ENCODE results near the gene RPN1.
"Not testable (repeated sequence)": the region's sequence is repeated elsewhere in the genome, so short reads cannot be mapped to it uniquely, and the experiment has no call there.

RPN1 gene

DNA sequence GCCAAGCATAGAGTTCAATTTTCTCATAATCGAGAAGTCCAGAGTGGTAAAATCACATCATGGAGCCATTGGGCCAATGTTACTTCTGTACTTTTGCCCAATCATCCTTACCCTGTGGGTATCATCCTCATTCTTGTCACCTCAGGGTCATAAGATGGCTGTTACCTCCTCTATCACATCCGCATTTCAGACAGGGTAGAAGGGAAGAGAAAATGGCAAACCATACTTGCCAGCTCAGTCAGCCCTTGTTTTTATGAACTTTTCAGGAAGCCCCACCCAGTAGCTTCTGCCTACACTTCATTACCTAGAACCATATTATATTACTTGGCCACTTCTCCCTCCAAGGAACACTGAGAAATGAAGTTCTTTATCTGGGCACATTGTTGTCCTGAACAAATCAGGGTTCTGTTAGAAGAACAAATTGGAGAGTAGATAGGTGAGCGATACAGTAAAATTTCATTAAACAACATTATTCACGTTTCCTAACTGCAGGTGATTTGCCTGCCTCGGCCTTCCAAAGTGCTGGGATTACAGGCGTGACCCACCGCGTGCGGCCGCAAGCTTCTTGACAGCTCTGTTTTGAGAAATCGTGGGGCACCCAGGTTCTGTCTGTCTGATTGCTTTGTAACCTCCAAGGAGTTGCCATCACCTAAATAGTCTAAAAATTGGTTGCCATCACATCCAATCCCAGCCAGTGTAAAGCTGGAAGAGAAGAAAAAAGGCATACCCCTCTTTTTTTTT is 34.5 kb upstream of the RPN1 start:
- H3K4me1 ChIP-seq (ENCODE audit: control extremely low read depth in 1 of 4, control insufficient read depth in 4 of 4, insufficient read depth in 4 of 4, low read length in 3 of 4): peaks cover 14 to 44% (median 34%) of the 10 kb centered on the region in 4 experiments
- no peak overlapping the region for H3K4me3 ChIP-seq (ENCODE audit: control insufficient read depth in 1 of 7, extremely low read depth in 1 of 7, insufficient read depth in 4 of 7, low read depth in 2 of 7, low read length in 6 of 7)
- no peaks in the 10 kb centered on the region for H3K9me3 ChIP-seq (ENCODE audit: control extremely low read depth in 1 of 5, control insufficient read depth in 4 of 5, insufficient read depth in 2 of 5, low read depth in 1 of 5, low read length in 4 of 5)
- no peak for DNase-seq
- ChIA-PET POLR2A (no interaction called here), CTCF (interaction anchor here (0.8 to 1.8 kb wide), 8 partner anchors 12 to 190 kb away, joined by 3 to 5 read pairs (median 3); no protein-coding TSS in a partner anchor)
- no peak overlapping the region for H3K27ac ChIP-seq (ENCODE audit: insufficient read depth in 1 of 2, low read depth in 1 of 2, low read length in 2 of 2, poor library complexity in 1 of 2, severe bottlenecking in 2 of 2)
- H3K27me3 ChIP-seq (replicated peaks in 2 of 5; ENCODE audit: control insufficient read depth in 4 of 5, insufficient read depth in 5 of 5, low read length in 4 of 5): no peaks in the 10 kb centered on the region
- 100% methylated on average over 2 of the region's 11 CpGs for WGBS (ENCODE audit: insufficient coverage)
- no peaks in the 10 kb centered on the region for H3K36me3 ChIP-seq (ENCODE audit: control insufficient read depth in 4 of 4, insufficient read depth in 4 of 4, low read length in 3 of 4)

DNA sequence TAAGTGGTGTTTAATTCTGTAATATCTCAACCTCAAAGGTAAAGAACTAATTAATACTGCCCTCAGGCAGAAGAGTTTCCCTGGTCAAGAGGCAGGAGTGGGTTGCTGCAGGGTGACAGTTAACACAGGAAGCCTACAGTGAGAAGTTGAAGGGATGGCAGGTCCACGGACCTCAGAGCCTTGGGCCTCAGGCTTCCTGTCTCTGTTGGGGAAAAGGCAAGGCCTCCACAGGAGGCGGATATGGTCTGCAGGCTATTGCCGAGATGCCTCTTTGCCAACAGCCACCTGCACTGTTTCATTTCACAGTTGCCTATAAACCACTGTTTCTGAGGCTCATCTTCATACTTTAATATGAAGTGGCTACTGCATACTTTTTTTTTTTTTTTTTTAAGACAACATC is 33.3 kb upstream of the RPN1 start:
- Histone ChIP-seq H3K36me3 (ENCODE audit: control insufficient read depth in 4 of 4, insufficient read depth in 4 of 4, low read length in 3 of 4) (no peaks in the 10 kb centered on the region), H3K4me3 (ENCODE audit: control insufficient read depth in 1 of 7, extremely low read depth in 1 of 7, insufficient read depth in 4 of 7, low read depth in 2 of 7, low read length in 6 of 7) (peak overlapping the region in 1 of 7 experiments; percentile 48), H3K9me3 (ENCODE audit: control extremely low read depth in 1 of 5, control insufficient read depth in 4 of 5, insufficient read depth in 2 of 5, low read depth in 1 of 5, low read length in 4 of 5) (no peaks in the 10 kb centered on the region), H3K27me3 (replicated peaks in 2 of 5; ENCODE audit: control insufficient read depth in 4 of 5, insufficient read depth in 5 of 5, low read length in 4 of 5) (no peaks in the 10 kb centered on the region), H3K4me1 (ENCODE audit: control extremely low read depth in 1 of 4, control insufficient read depth in 4 of 4, insufficient read depth in 4 of 4, low read length in 3 of 4) (peaks cover 14 to 56% (median 41%) of the 10 kb centered on the region in 4 experiments), H3K27ac (ENCODE audit: insufficient read depth in 1 of 2, low read depth in 1 of 2, low read length in 2 of 2, poor library complexity in 1 of 2, severe bottlenecking in 2 of 2) (peak overlapping the region in 1 of 2 experiments; percentile 58)
- CTCF ChIA-PET: interaction anchor here (1.4 kb wide), 1 partner anchor 188 kb away, joined by 3 read pairs; no protein-coding TSS in a partner anchor
- POLR2A ChIA-PET: interaction anchor here (0.5 kb wide), 1 partner anchor 96 kb away, joined by 5 read pairs; no protein-coding TSS in a partner anchor
- DNase-seq: peak in 2 of 3 donors; percentile 73 to 80
- 0% methylated on average over 1 of the region's 3 CpGs for WGBS (ENCODE audit: insufficient coverage)

DNA sequence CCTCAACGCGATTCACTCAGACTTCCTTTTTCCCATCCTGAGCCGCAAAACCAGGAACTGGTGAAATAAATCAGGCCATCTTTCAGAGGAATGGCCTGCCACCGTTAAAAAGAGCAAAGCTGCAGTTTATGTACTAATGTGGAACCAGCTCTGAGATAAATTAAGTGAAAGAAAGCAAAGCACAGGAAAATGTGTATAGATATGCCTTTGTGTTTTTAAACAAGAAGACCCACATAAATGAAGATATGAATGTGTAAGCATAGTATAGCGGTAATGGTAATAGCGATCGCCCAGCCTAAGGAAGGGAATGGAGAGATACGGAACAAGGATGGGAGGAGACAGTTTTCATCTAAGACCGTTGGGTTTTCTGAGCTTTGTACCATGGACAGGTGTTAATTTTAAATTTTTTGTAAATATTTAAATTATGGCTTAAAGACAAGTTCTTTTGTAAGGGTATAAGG is 30.8 kb upstream of the RPN1 start:
- peak overlapping the region; percentile 58 to 90 (median 69) for H3K4me3 ChIP-seq (ENCODE audit: control insufficient read depth in 1 of 7, extremely low read depth in 1 of 7, insufficient read depth in 4 of 7, low read depth in 2 of 7, low read length in 6 of 7)
- H3K9me3 ChIP-seq (ENCODE audit: control extremely low read depth in 1 of 5, control insufficient read depth in 4 of 5, insufficient read depth in 2 of 5, low read depth in 1 of 5, low read length in 4 of 5): no peaks in the 10 kb centered on the region
- no peaks in the 10 kb centered on the region for H3K27me3 ChIP-seq (replicated peaks in 2 of 5; ENCODE audit: control insufficient read depth in 4 of 5, insufficient read depth in 5 of 5, low read length in 4 of 5)
- peaks cover 14 to 65% (median 42%) of the 10 kb centered on the region in 4 experiments for H3K4me1 ChIP-seq (ENCODE audit: control extremely low read depth in 1 of 4, control insufficient read depth in 4 of 4, insufficient read depth in 4 of 4, low read length in 3 of 4)
- H3K27ac ChIP-seq (ENCODE audit: insufficient read depth in 1 of 2, low read depth in 1 of 2, low read length in 2 of 2, poor library complexity in 1 of 2, severe bottlenecking in 2 of 2): peak overlapping the region; percentile 80 to 92
- DNase-seq: no peak
- no peaks in the 10 kb centered on the region for H3K36me3 ChIP-seq (ENCODE audit: control insufficient read depth in 4 of 4, insufficient read depth in 4 of 4, low read length in 3 of 4)
- WGBS (ENCODE audit: insufficient coverage): 54% methylated on average over 8 of the region's 9 CpGs
- CTCF ChIA-PET: interaction anchor here (0.9 to 3.1 kb wide), 22 partner anchors 16 to 166 kb away, joined by 3 to 26 read pairs (median 7); no protein-coding TSS in a partner anchor
- POLR2A ChIA-PET: interaction anchor here (0.9 to 1.4 kb wide), 5 partner anchors 28 to 209 kb away, joined by 3 to 7 read pairs (median 4); partner anchors contain the start of gene RAB7A

DNA sequence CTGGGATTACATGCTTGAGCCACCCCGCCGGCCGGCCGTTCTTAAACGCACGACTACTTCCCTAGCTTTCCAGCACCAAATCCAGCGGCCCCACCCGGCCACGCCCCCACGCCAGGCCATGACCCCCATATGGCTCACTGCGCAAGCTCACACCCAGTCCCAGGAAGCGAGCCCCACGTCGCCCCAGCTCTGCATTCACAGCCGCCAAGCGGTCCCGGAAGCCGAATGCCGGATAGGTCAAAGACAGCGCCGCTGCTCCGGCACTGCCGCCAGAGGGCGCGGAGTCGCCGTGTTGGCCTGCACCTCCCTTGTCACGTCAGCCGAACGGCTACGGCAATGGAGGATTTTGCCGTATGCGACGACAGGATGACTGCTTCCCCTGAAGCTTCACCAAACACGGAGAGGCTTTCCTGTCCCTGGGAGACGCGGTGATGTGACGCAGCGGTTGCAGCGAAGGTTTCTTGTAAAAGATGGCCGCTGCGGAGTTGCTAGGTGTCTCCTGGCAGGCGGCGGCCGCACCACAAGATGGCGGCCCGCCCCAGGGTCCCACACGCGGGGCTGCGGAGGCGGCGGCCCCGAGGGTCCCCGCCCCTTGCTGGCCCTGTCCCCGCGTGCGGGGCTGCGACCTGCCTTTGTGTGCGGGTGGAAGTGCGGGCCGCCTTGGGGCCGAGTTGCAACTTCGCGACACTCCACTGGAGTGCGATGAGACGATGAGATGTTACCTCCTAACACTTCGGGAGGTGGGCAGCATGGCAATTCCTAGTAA is 30.2 kb upstream of the RPN1 start:
- no peaks in the 10 kb centered on the region for H3K27me3 ChIP-seq (replicated peaks in 2 of 5; ENCODE audit: control insufficient read depth in 4 of 5, insufficient read depth in 5 of 5, low read length in 4 of 5)
- H3K36me3 ChIP-seq (ENCODE audit: control insufficient read depth in 4 of 4, insufficient read depth in 4 of 4, low read length in 3 of 4): no peaks in the 10 kb centered on the region
- ChIA-PET CTCF (interaction anchor here (0.6 to 3.1 kb wide), 40 partner anchors 9 to 166 kb away, joined by 3 to 26 read pairs (median 6); partner anchors contain the start of gene RAB7A), POLR2A (interaction anchor here (0.6 to 1.4 kb wide), 8 partner anchors 27 to 210 kb away, joined by 3 to 7 read pairs (median 4); partner anchors contain the start of gene RAB7A)
- peak overlapping the region; percentile 80 to 92 for H3K27ac ChIP-seq (ENCODE audit: insufficient read depth in 1 of 2, low read depth in 1 of 2, low read length in 2 of 2, poor library complexity in 1 of 2, severe bottlenecking in 2 of 2)
- H3K4me3 ChIP-seq (ENCODE audit: control insufficient read depth in 1 of 7, extremely low read depth in 1 of 7, insufficient read depth in 4 of 7, low read depth in 2 of 7, low read length in 6 of 7): peak overlapping the region; percentile 58 to 90 (median 69)
- peak; percentile 97 to 99 (median 98) for DNase-seq
- H3K9me3 ChIP-seq (ENCODE audit: control extremely low read depth in 1 of 5, control insufficient read depth in 4 of 5, insufficient read depth in 2 of 5, low read depth in 1 of 5, low read length in 4 of 5): no peaks in the 10 kb centered on the region
- WGBS (ENCODE audit: insufficient coverage): under 1% methylated on average over 60 of the region's 67 CpGs
- H3K4me1 ChIP-seq (ENCODE audit: control extremely low read depth in 1 of 4, control insufficient read depth in 4 of 4, insufficient read depth in 4 of 4, low read length in 3 of 4): peaks cover 14 to 66% (median 42%) of the 10 kb centered on the region in 4 experiments

DNA sequence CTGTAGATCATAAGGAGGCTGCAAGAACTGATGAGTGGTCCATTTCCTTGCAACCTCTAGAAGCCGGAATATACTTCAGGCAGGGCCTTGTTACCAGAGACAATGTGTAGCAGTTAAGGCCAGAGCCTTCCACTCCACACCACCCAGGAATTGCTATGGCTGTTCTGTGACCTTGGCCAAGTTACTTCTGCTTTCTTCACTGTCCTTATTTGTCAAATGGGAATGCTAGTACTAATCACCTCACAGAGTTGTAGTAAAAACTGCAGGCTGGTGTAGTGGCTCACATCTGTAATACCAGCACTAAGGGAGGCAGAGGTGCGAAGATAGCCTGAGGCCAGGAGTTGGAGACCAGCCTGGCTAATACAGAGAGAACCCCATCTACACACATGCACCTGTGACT is 28.7 kb upstream of the RPN1 start:
- Histone ChIP-seq H3K4me3 (ENCODE audit: control insufficient read depth in 1 of 7, extremely low read depth in 1 of 7, insufficient read depth in 4 of 7, low read depth in 2 of 7, low read length in 6 of 7) (peak overlapping the region in 1 of 7 experiments; percentile 90), H3K27me3 (replicated peaks in 2 of 5; ENCODE audit: control insufficient read depth in 4 of 5, insufficient read depth in 5 of 5, low read length in 4 of 5) (no peaks in the 10 kb centered on the region), H3K36me3 (ENCODE audit: control insufficient read depth in 4 of 4, insufficient read depth in 4 of 4, low read length in 3 of 4) (no peaks in the 10 kb centered on the region), H3K9me3 (ENCODE audit: control extremely low read depth in 1 of 5, control insufficient read depth in 4 of 5, insufficient read depth in 2 of 5, low read depth in 1 of 5, low read length in 4 of 5) (no peaks in the 10 kb centered on the region), H3K27ac (ENCODE audit: insufficient read depth in 1 of 2, low read depth in 1 of 2, low read length in 2 of 2, poor library complexity in 1 of 2, severe bottlenecking in 2 of 2) (no peak overlapping the region), H3K4me1 (ENCODE audit: control extremely low read depth in 1 of 4, control insufficient read depth in 4 of 4, insufficient read depth in 4 of 4, low read length in 3 of 4) (peaks cover 11 to 70% (median 39%) of the 10 kb centered on the region in 4 experiments)
- ChIA-PET POLR2A (no interaction called here), CTCF (interaction anchor here (0.7 to 2.7 kb wide), 9 partner anchors 11 to 168 kb away, joined by 3 to 26 read pairs (median 6); no protein-coding TSS in a partner anchor)
- DNase-seq: peak in 1 of 3 donors; percentile 48
- WGBS (ENCODE audit: insufficient coverage): 100% methylated on average over 1 of the region's 2 CpGs

DNA sequence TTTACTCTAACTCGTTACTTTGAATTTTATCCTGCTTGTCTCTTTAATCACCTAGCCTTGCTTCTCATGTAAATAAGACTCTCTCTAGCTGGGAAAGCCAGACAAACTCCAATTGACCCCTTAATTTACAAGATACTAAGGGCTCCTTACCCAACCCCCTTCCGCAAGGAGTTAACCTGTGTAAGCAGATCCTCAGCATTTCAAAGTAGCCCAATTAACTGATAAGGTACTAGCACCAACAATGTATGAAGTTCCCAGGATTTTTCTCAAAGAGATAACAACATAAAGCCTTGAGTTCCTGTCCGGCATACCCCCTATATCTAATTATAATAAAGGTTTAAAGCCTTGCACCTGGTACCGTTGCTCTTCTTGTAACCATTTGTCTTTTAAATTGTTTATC is 25.2 kb upstream of the RPN1 start:
- CTCF ChIA-PET: interaction anchor here (0.6 to 1.8 kb wide), 3 partner anchors 10 to 124 kb away, joined by 3 to 4 read pairs (median 3); no protein-coding TSS in a partner anchor
- H3K9me3 ChIP-seq (ENCODE audit: control extremely low read depth in 1 of 5, control insufficient read depth in 4 of 5, insufficient read depth in 2 of 5, low read depth in 1 of 5, low read length in 4 of 5): not testable (repeated sequence)

More for the DNA sequence above, 25.2 kb upstream of the RPN1 start:
- H3K36me3 ChIP-seq (ENCODE audit: control insufficient read depth in 4 of 4, insufficient read depth in 4 of 4, low read length in 3 of 4); POLR2A ChIA-PET; H3K27me3 ChIP-seq (replicated peaks in 2 of 5; ENCODE audit: control insufficient read depth in 4 of 5, insufficient read depth in 5 of 5, low read length in 4 of 5); DNase-seq; H3K27ac ChIP-seq (ENCODE audit: insufficient read depth in 1 of 2, low read depth in 1 of 2, low read length in 2 of 2, poor library complexity in 1 of 2, severe bottlenecking in 2 of 2); H3K4me3 ChIP-seq (ENCODE audit: control insufficient read depth in 1 of 7, extremely low read depth in 1 of 7, insufficient read depth in 4 of 7, low read depth in 2 of 7, low read length in 6 of 7): not testable (repeated sequence)
- H3K4me1 ChIP-seq (ENCODE audit: control extremely low read depth in 1 of 4, control insufficient read depth in 4 of 4, insufficient read depth in 4 of 4, low read length in 3 of 4): peaks cover 0 to 59% (median 17%) of the 10 kb centered on the region in 4 experiments
- 100% methylated on average over 1 of the region's 4 CpGs for WGBS (ENCODE audit: insufficient coverage)

Data from common myeloid progenitor, CD34-positive (primary cell).